Neuron (in vitro differentiated cells): Measurements from ENCODE around the gene CST7.
"Not testable (repeated sequence)": the region's sequence is repeated elsewhere in the genome, so short reads cannot be mapped to it uniquely, and the experiment has no call there.

Experiments used
- H2AFZ ChIP-seq: one replicate; pipeline ENCODE4 v1.6.1; 2013; ENCODE audit warnings: low read depth, mild to moderate bottlenecking, inconsistent platforms, low read length, moderate library complexity
- H3K27me3 ChIP-seq: one replicate; pipeline ENCODE4 v1.6.1; 2013; ENCODE audit warnings: low read length; ENCODE audit not compliant: insufficient read depth
- H3K36me3 ChIP-seq: one replicate; pipeline ENCODE4 v1.6.1; 2013; ENCODE audit warnings: low read length; ENCODE audit not compliant: insufficient read depth
- H3K4me1 ChIP-seq: one replicate; pipeline ENCODE4 v1.6.1; 2013; ENCODE audit warnings: low read length; ENCODE audit not compliant: insufficient read depth
- H3K4me3 ChIP-seq: 2 replicates; pipeline ENCODE4 v1.5.1; 2013; ENCODE audit warnings: mild to moderate bottlenecking, low read length, moderate library complexity
- H3K9me3 ChIP-seq: one replicate; pipeline ENCODE4 v1.6.1; 2013; ENCODE audit warnings: low read length

The CST7 gene

DNA sequence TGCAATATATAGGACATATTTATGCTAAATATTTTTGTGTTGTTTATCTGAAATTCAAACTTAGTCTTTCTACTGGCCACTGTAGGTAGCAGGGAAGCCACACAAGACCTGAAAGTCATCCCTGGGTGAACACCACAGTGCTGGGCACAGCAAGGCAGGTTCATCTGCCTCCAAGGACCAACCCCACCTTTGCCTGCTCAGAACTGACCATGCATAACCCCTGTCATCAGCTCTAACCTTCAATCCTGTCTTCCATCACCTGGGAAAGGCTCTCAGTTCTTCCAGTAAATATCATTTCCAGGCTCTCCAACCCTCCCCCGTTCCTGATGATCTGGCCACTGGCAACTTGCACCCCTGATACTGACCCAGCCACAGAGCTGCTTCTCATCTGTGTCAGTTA, 32.7 kb upstream of the CST7 start:
- Histone ChIP-seq H3K36me3 (no peaks in the 10 kb centered on the region), H3K9me3 (no peaks in the 10 kb centered on the region), H3K4me3 (no peak overlapping the region)

DNA sequence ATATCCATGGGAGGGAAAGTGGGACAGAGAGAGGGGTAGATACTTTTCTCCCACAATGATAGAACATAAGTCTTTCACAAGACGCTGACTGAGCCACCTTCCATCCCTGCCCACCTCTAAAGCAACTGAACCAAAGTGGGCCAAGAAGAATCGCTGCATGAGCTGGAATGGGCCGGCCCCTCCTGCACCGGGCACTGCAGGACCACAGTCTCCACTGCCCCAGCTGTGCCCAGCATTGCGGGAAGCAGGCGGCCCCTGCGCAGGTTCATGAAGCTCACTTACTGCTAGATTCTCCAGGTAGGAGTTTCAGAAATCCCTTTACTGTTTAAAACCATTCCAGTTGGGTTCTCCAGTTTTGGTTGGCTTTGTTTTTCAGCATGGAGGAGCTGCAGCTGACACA, 32.0 kb upstream of the CST7 start:
- H3K4me3 ChIP-seq = no peak overlapping the region
- H2AFZ ChIP-seq = no peak overlapping the region
- H3K27me3 ChIP-seq = peaks cover 5% of the 10 kb centered on the region
- peaks cover 22% of the 10 kb centered on the region for H3K4me1 ChIP-seq
- no peaks in the 10 kb centered on the region for H3K9me3 ChIP-seq
- H3K36me3 ChIP-seq = no peaks in the 10 kb centered on the region

More for the DNA sequence above, 32.7 kb upstream of the CST7 start:
- H2AFZ ChIP-seq = no peak overlapping the region
- peaks cover 5% of the 10 kb centered on the region for H3K27me3 ChIP-seq
- peaks cover 22% of the 10 kb centered on the region for H3K4me1 ChIP-seq

DNA sequence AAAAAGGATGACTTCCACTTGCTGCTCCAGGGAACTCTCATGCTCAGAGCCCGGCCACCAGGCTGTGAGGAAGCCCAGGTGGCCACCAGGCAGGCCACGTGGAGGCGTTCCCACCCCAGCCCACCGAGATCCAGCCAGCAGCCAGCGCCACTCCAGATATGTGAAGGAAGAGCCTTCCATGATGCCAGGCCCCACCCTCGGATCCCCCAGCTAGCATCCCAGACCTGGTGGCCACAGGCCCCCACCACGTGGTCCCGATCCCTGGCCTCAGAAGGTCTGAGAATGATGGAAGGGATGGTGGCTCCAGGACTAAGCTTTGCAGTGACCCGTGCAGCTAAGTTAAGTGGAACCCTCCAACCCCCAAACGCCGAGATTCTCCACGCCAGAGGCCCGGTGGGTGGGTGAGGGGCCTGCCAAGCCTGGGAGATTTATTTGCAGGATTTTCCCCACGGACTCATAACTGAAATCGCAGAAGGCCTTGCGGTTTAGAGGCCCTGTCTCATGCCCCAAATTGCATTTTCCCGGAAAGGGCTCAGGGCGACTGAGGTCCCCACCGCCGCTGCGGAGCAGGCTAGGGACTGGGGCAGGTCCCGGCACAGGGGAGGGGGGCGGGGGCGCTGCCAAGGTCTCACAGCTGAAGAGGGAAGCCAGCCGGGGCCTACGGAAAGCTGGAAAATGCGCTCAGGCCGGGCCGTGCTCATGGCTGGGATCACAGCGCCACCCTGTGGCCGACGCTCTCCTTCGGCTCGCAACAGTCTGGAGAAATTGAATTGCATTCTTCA, 31.1 kb upstream of the CST7 start:
- peaks cover 5% of the 10 kb centered on the region for H3K27me3 ChIP-seq
- H2AFZ ChIP-seq = no peak overlapping the region
- H3K4me3 ChIP-seq = no peak overlapping the region
- no peaks in the 10 kb centered on the region for H3K36me3 ChIP-seq
- H3K9me3 ChIP-seq = no peaks in the 10 kb centered on the region
- H3K4me1 ChIP-seq = peaks cover 22% of the 10 kb centered on the region

- no peak overlapping the region for H3K4me3 ChIP-seq
- no peaks in the 10 kb centered on the region for H3K36me3 ChIP-seq
- H3K9me3 ChIP-seq = no peaks in the 10 kb centered on the region
- H3K4me1 ChIP-seq = peaks cover 22% of the 10 kb centered on the region
- peaks cover 5% of the 10 kb centered on the region for H3K27me3 ChIP-seq
- H2AFZ ChIP-seq = no peak overlapping the region
These were observed 30.2 kb upstream of the CST7 start for GRCh38 chr20:24918579-24919566.

DNA sequence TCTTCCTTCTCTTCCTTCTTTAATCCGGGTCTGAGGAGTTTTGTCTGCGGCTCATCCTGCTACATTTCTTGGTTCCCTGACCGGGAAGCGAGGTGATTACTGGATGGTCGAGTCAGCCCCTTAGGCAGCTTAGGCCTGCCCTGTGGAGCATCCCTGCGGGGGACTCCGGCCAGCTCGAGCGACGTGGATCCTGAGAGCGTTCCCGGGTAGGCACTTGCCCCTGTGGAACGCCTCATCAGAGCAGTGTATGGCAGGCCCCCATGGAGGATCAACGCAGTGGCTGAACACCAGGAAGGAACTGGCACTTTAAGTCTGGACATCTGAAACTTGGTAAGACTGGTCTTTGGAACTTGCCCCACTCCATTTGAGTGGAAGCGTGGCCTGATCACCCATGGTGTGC, 29.4 kb upstream of the CST7 start:
- not testable (repeated sequence) for H3K4me3 ChIP-seq, H2AFZ ChIP-seq
- peaks cover 22% of the 10 kb centered on the region for H3K4me1 ChIP-seq

DNA sequence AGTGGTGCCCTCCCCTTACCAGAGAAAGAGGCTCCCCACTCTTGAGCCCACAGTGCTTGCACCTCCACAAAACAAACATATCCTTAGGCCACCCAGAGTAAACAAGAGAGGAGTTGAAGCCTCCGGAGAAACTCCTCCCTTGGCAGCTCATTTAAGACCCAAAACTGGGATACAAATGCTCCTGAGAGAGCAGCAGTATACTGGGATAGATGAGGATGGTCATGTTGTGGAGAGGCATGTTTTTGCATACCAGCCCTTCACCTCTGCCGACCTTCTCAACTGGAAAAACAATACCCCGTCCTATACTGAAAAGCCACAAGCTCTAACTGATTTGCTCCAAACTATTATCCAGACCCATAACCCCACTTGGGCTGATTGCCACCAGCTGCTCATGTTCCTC, 28.4 kb upstream of the CST7 start:
- not testable (repeated sequence) for H2AFZ ChIP-seq, H3K36me3 ChIP-seq, H3K27me3 ChIP-seq, H3K4me3 ChIP-seq, H3K9me3 ChIP-seq
- H3K4me1 ChIP-seq = peaks cover 22% of the 10 kb centered on the region

More for the DNA sequence above, 29.4 kb upstream of the CST7 start:
- not testable (repeated sequence) for H3K36me3 ChIP-seq, H3K9me3 ChIP-seq, H3K27me3 ChIP-seq

DNA sequence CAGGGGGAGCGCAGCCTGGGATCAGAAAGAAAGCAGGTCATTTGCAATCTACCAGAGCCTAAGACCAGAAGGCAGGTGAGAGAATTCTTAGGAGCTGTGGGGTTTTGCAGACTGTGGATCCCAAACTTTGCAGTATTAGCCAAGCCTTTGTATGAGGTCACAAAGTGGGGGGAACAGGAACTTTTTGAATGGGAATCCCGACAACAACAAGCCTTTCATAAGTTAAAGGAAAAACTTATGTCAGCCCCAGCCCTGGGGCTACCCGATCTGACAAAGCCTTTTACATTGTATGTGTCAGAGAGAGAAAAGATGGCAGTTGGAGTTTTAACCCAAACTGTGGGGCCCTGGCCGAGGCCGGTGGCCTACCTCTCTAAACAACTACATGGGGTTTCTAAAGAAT, 19.8 kb upstream of the CST7 start:
- H3K27me3 ChIP-seq, H2AFZ ChIP-seq, H3K9me3 ChIP-seq, H3K4me1 ChIP-seq, H3K36me3 ChIP-seq, H3K4me3 ChIP-seq: not testable (repeated sequence)

GRCh38 chr20:24929867-24930723, 19.0 kb upstream of the CST7 start:
- not testable (repeated sequence) for H2AFZ ChIP-seq, H3K27me3 ChIP-seq, H3K4me3 ChIP-seq, H3K9me3 ChIP-seq, H3K4me1 ChIP-seq, H3K36me3 ChIP-seq

- not testable (repeated sequence) for H3K4me3 ChIP-seq, H3K27me3 ChIP-seq, H3K36me3 ChIP-seq, H3K4me1 ChIP-seq, H2AFZ ChIP-seq, H3K9me3 ChIP-seq
These were observed 18.1 kb upstream of the CST7 start for GRCh38 chr20:24930724-24931688.

DNA sequence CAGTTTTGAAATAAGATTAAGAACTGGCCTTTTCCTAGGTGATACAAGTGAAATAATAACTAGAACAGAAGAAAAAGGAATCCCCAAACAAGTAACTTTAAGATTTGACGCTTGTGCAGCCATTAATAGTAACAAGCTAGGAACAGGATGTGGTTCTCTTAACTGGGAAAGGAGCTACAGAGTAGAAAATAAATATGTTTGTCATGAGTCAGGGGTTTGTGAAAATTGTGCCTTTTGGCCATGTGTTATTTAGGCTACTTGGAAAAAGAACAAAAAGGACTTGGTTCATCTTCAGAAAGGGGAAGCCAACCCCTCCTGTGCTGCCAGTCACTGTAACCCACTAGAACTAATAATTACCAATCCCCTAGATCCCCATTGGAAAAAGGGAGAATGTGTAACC, 17.2 kb upstream of the CST7 start:
- not testable (repeated sequence) for H3K36me3 ChIP-seq, H3K4me1 ChIP-seq, H2AFZ ChIP-seq, H3K4me3 ChIP-seq, H3K27me3 ChIP-seq, H3K9me3 ChIP-seq

GRCh38 chr20:24933266-24933908, 15.7 kb upstream of the CST7 start:
- Histone ChIP-seq H3K36me3 (no peaks in the 10 kb centered on the region), H3K4me1 (no peaks in the 10 kb centered on the region), H3K4me3 (no peak overlapping the region), H2AFZ (no peak overlapping the region), H3K9me3 (no peaks in the 10 kb centered on the region), H3K27me3 (peaks cover 2% of the 10 kb centered on the region)
